PC-9 (cell line): ENCODE measurements around the gene KANK2.

ENCODE experiments used
- EZH2 ChIP-seq: fragments of 200-600 bp; sonication (generic); IDR thresholded peaks from 2 replicates; pipeline ENCODE4 v1.8.0; 2017; ENCODE audit warnings: antibody characterized with exemption, low read depth
- TF ChIP-seq, protein P1 (sequence below): fragments of 200-600 bp; sonication (generic); conservative IDR thresholded peaks from 2 replicates; pipeline ENCODE4 v1.6.1; 2017; ENCODE audit warnings: mixed run types, antibody characterized with exemption, mild to moderate bottlenecking, moderate library complexity

GRCh38 chr19:11190501-11190900, 6.8 kb downstream of the KANK2 start:
- TF ChIP-seq, protein P1, sequence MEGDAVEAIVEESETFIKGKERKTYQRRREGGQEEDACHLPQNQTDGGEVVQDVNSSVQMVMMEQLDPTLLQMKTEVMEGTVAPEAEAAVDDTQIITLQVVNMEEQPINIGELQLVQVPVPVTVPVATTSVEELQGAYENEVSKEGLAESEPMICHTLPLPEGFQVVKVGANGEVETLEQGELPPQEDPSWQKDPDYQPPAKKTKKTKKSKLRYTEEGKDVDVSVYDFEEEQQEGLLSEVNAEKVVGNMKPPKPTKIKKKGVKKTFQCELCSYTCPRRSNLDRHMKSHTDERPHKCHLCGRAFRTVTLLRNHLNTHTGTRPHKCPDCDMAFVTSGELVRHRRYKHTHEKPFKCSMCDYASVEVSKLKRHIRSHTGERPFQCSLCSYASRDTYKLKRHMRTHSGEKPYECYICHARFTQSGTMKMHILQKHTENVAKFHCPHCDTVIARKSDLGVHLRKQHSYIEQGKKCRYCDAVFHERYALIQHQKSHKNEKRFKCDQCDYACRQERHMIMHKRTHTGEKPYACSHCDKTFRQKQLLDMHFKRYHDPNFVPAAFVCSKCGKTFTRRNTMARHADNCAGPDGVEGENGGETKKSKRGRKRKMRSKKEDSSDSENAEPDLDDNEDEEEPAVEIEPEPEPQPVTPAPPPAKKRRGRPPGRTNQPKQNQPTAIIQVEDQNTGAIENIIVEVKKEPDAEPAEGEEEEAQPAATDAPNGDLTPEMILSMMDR = no peak
- no peak for TF ChIP-seq EZH2
